ENCODE data around the gene CHSY1.

Gene CHSY1

DNA sequence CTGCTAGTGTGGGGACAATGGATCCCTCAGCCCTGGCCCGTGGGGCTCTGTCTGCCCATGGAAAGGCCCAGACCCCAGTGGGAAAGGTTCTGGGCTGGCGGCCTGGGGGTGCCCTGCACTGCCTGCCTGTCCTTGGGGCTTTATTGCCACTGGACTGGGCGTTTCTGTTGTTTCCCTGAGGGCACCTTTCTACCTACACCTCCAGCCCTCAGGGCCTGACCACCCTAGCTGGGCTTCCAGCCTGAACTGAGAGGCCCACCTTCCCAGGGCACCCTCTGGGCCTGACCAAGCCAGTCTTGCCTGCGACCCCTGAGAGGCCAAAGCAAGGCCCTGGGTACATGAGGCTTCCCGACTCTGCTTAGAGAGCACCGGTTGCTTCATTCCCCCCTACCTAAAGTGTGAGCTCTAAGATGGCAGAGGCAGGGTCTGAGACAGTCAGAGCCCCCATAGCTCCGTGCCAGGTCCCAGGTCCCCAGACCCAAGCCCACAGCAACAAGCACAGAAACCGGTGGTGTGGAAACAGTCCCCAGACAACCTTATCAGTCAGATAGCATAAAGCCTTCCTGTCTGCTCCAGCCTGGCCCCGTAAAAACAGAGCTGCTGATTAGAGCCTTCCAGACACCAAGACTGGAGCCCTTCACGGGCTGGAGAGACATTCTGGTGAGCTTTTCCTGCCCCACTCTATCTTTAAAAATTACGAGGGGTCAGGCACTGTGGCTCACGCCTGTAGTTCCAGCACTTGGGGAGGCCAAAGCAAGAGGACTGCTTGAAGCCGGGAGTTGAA, 102.8 kb downstream of the CHSY1 start:
- DNase-seq: no peak

DNA sequence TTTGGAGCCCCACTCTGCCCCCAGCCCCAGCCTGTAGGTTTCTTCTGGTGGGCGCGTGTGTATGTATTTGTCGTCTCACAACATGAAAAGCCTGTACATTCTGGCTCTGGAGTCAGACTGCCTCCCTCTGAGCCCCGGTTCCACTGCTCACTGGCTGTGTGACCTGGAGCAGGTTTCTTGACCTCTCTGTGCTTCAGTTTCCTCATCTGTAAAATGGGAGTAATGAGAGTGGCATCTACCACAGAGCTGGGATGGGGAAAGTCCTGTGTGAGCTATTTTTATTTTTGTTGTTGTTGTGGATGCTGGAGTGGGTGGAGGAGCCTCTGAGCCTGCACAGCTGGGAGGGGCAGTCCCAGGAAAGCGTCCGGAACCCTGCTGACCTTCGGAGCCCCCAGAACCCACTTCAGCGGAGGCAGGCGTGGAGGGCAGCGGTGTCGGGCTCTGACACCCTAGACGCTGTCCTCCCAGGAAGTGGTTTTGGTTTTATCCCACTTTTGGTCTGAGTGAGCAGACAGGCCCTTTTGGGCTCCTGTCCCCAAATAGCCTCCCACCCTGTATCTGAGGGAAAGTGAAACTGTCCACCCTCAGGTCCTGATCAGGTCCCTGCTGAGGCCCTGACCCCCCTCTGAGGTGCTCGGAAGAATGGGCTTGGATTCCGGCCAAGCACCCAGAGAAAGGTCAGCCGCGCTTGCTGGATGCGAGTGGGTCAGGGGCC, 103.5 kb downstream of the CHSY1 start:
- no peak for DNase-seq

DNA sequence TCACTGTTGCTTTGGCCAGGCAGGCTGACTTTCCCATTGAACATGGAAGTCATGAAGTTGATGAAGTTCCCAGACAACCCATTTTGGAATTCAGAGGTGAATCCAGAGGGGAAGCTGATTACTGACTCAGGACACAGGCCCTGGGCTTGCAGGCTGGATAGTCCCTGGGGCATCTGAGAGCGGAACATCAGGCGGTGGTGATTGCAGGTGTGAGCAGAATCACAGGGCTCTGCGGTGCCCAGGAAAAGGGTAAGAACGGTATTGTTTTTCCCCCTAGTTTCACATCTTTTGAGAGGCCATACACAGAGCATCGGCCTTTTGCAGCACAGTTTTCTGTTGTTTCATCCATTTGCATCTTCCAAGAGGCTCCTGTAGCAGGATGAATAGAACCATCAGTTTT, 104.7 kb downstream of the CHSY1 start:
- DNase-seq: no peak

DNA sequence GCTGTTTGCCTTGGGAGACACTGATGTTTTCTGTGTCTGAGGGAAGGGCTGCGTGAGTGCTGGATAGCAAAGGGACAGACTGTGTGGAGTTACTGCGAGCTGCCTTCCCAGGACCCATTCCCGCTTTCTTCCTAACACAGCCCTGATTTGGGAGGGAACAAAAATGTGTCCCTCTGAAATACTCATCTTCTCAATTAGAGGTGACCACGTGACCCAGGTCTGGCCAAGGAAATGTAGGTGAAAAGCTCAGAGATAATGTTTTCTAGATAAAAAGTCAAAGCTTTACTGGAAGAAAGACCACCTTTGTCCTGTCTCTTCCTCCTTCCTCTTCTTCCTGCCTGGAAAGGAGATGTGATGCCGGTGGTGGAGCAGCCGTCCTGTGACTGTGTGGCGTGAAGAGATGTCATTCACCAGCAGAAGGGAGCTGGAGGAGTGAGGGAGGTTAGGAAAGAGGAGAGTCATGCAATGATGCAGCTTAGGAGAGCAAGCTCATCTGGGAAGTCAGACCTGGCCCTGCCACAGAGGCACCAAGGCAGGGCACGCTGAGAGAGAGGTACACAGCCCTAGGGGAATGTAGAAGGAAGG, 105.6 kb downstream of the CHSY1 start:
- no peak for DNase-seq

DNA sequence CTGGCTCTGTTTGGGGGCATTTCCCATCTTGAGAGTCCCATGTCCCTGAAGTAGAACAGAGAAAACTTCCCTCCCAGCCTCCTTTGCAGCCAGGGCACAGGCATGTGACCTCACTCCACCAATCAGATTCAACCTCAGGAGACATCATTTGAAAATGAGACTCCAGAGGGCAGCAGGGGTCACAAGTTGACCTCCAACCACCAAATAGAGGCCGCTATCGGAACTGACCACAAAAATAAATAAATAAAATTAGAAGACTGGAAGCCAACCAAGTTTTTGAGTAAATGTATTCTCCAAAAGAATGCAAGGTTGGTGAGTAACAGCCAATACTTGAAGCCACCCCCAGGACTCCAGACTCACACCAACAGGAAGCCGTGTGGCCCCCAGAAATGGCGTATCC, 106.5 kb downstream of the CHSY1 start:
- DNase-seq: no peak

DNA sequence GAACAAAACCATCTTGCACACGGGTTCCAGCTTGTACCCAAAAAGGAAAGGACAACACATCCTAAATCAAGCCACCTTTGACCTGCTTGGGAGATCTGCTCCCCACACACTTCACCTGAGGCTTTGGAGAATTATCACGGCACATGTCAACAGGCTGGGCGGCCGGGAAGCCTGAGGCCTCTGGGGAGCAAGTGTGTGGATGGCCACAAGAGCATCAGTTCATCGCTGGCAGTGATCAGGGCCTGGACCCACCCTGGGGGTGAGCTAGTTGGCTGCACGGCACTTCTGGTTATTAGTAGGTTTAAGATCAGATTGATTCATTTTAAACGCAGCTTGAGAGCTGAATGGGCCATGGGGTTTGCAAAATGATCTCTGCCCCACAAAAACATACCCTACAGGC, 108.5 kb downstream of the CHSY1 start:
- no peak for DNase-seq

DNA sequence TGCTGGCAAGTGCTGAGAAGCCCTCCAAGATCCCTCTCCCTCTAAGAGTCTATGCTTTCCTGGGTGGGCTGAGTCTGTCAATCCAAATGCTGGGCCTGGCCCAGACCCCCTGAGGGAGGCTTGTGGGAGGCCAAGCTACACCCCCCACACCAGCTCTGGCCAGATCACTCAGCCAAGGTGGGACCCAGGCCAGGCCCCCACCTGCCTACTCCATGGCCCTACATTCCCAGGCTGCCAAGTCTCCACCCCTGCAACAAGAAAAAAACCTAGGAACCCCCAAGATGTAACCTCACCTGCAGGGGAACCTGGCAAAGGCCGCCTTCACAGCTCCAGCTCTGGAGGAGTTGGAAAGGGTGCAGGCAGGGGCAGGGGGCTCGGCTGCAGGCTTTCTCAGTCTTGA, 109.1 kb downstream of the CHSY1 start:
- DNase-seq: no peak

DNA sequence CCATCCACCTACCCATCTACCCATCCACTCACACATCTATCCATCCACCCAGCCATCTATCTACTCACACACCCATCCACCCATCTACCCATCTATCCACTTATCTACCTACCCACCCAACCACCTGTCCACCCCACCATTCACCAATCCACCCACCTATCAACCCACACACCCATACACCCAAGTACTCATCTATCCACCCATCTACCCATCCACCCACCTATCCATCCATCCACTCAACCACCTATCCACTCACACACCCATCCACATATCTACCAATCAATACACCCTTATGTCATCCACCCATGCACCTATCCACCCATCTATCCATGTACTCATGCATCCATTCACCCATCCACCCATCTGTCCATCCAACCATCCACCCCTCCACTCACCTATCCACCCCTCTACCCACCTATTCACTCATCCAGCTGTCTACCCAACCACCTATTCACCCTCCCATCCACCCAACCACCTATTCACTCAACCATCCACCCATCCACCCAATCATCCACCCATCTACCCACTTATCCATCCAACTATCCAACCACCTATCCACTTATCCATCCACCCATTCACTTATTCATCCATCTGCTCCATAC, 109.8 kb downstream of the CHSY1 start:
- no peak for DNase-seq

DNA sequence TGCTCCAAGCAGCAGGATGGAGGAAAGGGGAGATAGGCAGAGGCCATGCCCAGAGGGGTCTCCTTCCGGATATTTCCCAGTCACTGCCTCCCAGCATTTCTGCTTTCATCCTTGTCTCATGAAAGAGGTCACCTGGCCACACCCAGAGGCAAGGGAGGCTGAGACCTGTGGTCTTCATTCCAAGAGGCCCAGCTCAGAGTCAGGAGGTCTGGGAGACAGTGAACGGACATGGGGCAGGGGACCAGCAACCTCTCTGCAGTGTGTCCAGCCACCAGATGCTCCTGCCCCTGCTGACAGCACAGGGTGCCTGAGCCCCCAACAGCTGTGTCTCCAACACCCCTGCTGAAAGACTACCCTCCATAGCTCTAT, 111.2 kb downstream of the CHSY1 start:
- DNase-seq: no peak

DNA sequence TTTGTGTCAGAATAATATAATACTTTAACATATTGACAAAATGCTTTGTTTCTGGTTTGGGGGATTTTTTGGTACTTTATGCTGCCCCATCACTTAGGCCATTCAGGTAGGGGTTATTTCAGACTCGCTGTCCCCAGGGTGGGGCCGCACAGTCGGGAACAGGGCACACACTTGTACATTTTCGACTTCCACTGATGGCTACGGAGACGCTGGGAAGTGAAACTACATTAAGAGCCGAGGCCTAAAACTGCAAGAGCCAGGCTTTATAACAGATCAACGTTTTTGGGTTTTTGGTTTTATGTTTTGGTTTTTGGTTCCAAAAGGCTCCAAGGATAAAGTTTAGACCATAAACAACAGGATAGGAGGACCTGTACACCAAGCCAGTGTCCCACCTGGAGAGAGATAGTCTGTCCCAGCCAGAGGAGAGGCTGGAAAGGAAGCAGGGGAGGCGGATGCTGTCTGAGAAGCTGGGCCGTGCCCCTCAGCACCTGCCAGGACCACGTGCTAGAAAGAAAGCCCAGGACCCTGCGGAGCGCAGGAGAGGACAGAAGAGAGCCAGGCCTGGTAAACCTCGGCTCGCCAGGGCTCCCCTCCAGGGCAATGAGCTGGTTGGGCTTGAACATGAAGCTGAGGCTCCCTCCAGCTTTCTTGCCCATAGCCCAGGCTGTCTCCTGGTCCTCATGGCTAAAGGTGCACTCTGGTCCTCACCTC, 111.7 kb downstream of the CHSY1 start:
- DNase-seq: no peak

DNA sequence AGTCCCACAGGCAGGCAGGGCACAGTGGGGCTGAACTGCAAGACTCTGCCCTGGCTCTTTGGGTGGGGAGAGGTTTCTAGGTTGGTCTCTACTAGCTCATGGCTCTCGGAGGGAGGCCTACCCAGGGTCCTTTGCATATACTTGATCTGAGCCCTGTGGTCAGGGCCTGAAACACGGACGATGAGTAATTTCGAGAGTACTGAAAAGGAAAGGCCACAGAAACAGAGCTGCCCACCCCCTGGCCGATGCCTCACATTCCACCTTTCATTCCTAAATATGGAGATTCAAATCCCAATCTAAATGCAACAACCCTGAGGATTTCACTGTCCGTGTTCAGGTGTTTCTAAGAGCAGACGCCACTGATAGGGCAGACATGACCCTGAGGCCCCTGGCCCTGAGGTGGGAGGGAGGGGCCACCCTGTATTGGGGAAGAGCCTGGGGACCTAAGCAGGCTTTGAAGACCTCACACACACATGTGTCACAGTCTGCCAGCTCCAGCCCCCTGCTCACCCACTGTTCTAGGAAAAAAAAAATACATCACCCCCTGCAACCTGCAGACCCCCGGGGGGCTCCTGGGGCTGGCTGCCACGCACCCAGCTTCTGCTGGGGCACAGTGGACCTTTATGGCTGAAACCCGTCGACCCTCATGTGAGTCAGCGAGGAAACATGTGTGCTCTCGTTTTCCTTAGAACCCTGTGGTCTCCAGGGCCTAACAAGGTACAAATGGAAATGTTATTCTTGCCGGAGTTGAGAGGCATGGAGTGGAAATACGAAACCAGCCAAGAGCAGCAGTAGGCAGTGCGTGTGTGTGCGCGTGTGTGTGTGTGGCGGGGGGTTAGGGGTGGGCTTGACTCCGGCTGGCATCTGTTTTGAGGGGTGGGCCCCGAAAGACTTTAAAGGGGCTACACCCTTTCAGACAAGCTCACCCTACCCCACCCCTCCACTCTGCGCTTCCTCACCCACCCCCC, 112.7 kb downstream of the CHSY1 start:
- DNase-seq: no peak

DNA sequence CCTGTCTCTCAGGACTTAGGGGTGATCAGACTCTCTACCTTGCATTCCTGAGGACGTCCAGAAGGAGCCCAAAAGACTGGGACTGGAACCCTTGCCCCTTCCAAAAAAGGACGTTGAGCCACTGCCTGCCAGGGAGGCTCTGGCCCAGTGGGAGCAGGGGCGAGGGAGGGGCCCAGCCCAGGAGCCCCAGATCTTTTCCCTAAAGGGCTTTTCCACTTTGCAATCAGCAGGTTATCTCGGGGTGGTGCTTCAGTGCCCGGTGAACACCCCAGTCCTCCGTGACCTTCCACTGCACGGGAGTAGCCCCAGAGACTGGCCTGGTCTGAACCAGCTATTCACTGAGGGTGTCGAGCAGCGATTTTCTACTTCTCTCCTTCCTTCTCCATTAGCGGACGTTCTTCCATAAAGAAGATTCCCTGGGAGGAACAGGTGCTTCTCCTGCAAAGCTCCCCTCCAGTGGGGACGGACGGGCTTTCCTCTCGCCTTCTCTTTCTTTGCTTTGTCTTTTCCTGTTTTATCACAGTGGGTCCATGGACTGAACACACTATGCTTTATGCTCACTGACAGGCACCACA, 113.7 kb downstream of the CHSY1 start:
- DNase-seq: no peak

DNA sequence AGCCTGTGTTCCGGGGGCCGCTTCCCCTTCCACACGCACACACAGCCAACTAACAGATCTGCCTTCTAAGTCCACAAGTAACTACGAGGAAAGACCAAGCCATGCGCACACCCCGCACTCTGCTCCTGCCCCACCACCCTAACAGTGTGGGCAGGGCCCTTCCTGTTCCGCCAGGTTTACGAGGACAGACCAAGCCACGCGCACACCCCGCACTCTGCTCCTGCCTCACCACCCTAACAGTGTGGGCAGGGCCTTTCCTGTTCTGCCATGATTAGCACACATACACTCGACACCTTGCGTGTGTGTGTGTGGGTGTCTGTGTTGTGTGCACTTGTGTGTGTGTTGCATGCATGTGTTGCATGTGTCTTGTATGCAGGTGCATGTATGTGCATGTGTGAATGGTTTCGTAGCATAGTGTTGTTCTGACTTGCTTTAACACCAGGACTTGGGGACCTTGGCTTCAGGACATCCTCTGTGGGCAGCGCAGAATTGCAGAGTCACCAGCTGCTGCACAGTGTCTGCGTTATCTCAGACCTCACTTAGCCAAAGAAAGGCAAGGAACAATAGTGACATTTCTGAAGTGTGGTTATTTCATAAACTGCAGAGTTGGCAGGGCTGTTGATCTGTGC, 114.4 kb downstream of the CHSY1 start:
- no peak for DNase-seq

DNA sequence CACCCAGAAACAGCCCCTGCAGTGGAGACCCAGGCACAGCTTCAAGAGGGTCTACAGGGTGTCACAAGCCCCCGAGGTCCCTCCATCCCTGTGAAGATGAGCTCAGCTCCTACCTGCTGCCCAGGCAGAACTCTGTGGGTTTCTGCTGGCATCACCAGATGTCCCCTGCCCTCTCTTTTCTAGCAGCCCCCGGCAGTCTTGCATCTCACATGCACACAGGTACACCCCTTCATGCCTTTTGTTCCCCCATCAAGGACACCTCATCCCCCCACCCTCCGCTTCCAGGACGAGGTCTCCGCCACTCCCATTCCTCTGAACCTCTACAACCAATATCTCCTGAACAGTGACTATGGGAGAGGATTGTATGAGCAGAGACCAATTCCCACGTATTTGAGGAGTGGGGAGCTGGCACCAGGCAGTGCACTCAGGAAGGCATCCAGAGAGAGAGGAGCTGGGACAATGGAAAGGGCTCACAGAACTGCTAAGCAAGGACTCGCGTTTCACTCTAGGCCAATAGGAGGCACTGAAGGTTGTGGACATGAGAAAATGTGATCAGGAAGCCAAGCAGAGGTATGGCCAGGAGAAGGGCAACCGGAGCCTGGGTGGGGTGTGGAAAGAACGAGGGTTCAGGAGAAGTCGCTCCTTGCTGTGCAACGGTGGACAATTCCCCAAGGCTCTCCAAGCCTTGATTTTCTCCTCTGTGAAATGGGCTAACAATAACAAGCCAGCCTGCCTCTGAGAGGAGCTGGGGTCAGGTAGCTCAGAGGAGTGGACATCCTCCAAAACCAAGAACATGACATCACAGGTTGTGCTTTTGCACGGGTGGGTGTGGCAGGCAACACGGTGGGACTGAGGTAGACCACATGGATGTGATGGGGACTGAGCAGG, 115.2 kb downstream of the CHSY1 start:
- DNase-seq: no peak

DNA sequence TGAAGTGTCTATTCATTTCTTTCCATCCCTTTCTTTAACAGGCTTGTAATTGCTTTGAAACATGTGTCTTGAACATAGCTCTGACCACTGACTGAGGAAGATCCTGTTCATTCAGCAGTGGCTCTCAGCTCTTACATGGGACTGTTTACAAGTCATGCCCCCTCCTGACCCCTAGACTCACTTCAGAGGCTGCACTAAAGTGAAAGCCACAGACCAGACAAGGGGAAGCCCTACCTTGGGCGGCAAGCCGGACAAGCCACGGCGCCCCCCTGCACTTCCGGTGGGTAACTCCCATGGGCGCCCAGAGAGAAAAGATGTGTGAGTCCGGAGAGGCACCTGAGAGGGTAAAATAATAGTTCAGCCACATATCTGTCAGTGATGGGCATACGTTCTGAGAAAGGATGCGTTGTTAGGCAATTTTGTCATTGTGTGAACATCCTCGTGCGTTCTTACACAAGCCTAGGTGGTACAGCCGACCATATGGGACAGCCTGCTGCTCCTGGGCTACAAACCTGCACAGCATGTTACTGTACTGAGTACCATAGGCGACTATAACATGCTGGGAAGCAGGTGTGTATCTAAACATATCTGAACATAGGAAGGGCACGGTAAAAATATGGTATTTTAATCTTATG, 116.2 kb downstream of the CHSY1 start:
- DNase-seq: no peak

DNA sequence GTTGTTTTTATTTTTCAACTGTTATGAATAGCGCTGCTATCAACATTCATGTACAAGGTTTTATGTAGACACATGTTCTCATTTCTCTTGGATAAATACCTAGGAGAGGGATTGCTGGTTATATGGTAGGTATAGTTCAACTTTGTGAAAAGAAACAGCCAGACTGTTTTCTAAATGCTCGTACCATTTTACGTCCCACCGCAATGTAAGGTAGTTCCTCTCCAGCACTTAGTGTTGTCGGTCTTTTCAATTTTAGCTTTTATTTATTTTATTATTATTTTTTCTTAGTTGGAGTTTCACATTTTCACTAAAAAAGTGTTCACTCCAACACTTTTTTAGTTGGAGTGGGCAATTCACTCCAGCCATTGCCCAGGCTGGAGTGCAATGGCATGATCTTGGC, 117.1 kb downstream of the CHSY1 start:
- no peak for DNase-seq

DNA sequence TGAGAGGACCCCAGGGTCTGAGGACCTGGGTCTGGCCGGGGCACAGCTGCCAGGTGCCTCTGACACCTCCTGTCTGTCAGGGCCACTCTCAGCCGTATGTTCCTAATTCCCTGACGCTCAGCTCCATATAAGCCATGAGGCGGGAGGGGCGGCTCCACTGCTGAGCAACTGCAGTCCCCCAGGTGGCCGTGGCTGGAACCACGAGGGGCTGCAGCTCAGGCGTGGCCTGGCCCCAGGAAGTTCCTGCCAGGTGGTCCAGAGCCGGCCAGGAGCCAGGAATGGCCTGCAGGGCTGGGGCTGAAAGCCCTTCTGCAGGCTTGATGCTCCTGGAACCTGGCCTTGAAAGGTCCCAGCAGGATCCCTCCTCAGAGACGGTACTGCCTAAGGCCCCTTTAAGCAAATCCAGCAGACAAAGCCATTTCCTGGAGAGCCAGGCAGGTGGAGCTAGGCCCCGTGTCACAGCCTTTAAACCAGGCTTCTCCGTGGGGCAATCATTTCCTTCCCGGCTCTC, 118.0 kb downstream of the CHSY1 start:
- DNase-seq: no peak

DNA sequence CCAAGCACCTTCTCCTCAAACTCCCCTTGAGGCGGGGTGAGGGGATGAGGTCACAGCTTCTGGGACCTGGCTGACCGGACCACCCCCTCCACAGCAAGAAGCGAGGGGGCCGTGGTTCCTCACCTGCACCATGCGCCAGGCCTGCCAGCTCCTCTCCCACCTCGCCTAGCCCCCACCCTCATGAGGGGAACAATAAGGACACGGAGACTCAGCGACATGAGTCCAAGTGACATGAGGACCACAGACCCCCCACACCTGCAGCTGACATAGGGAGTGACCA, 118.7 kb downstream of the CHSY1 start:
- no peak for DNase-seq

DNA sequence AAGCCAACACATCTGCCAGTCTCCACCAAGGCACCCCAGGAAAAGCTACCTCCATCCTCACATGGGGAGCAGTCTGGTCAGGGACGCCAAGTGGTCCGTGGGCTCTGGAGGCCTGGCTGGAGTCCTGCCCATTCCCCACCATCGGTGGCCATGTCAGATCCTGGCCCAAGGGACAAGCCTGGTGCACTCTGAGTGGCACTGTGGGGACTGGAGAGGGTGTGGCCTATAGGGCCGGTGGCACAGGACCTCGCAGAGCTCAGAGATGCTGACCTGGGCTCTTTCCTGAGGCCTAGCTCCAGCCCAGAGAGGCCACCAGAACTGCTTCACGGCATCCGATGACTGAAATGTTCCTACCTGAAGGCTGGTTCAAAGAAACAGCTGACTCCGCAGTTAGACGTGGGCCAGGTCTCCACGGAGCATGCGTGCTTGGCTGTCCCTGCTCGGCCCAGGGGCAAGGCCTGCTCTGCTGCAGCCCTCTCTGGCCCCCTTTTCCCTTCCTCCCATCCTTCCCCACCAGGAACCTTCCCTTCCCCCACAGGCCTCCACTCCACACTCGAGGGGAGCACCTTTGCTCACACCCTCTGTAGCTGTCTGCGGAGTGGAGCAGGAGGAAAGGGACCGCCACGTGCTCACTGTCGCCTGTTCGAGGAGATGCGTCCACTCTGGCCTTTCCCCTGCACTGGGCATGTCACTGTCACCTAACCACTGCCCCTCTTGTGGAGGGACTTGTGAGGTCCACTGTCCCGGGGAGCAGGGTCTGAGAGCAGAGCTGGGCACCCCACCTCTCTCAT, 119.3 kb downstream of the CHSY1 start:
- no peak for DNase-seq

Data from NCI-H510A (cell line).